ENCODE results near the gene TFRC.
A peak's percentile ranks its signal among the peaks of the same experiment; 100 is the strongest.
"Not testable (repeated sequence)": the region's sequence is repeated elsewhere in the genome, so short reads cannot be mapped to it uniquely, and the experiment has no call there.

The TFRC gene

GRCh38 chr3:196013587-196014487, 68.1 kb downstream of the TFRC start:
- H3K4me3 Mint-ChIP-seq, result no peak overlapping the region
- peaks cover 2% of the 10 kb centered on the region for H3K36me3 Mint-ChIP-seq
- H3K27ac Mint-ChIP-seq, result no peak overlapping the region
- no peaks in the 10 kb centered on the region for H3K4me1 Mint-ChIP-seq
- H3K9me3 Mint-ChIP-seq, result no peaks in the 10 kb centered on the region
- ATAC-seq (ENCODE audit: low read depth), result no peak
- no peak for DNase-seq (ENCODE audit: low spot score in 2 of 2)
- H3K27me3 Mint-ChIP-seq, result peaks cover 10% of the 10 kb centered on the region

GRCh38 chr3:196012941-196013476, 68.9 kb downstream of the TFRC start:
- H3K36me3 Mint-ChIP-seq, result peaks cover 2% of the 10 kb centered on the region
- H3K9me3 Mint-ChIP-seq, result no peaks in the 10 kb centered on the region
- H3K4me3 Mint-ChIP-seq, result no peak overlapping the region
- no peak overlapping the region for H3K27ac Mint-ChIP-seq
- ATAC-seq (ENCODE audit: low read depth) (no peak), DNase-seq (ENCODE audit: low spot score in 2 of 2) (no peak)
- peaks cover 7% of the 10 kb centered on the region for H3K27me3 Mint-ChIP-seq
- H3K4me1 Mint-ChIP-seq, result no peaks in the 10 kb centered on the region

GRCh38 chr3:196012481-196012880, 69.4 kb downstream of the TFRC start:
- H3K27me3 Mint-ChIP-seq, result peaks cover 9% of the 10 kb centered on the region
- H3K36me3 Mint-ChIP-seq, result peaks cover 2% of the 10 kb centered on the region
- no peak for ATAC-seq (ENCODE audit: low read depth)
- DNase-seq (ENCODE audit: low spot score in 2 of 2), result no peak
- H3K9me3 Mint-ChIP-seq, result no peaks in the 10 kb centered on the region
- no peak overlapping the region for H3K4me3 Mint-ChIP-seq
- no peaks in the 10 kb centered on the region for H3K4me1 Mint-ChIP-seq
- no peak overlapping the region for H3K27ac Mint-ChIP-seq

GRCh38 chr3:196009456-196009855, 72.4 kb downstream of the TFRC start:
- Mint-ChIP-seq H3K27ac (no peak overlapping the region), H3K9me3 (no peaks in the 10 kb centered on the region), H3K4me1 (no peaks in the 10 kb centered on the region), H3K4me3 (no peak overlapping the region), H3K27me3 (peaks cover 9% of the 10 kb centered on the region), H3K36me3 (peaks cover 2% of the 10 kb centered on the region)
- ATAC-seq (ENCODE audit: low read depth) (no peak), DNase-seq (ENCODE audit: low spot score in 2 of 2) (no peak)

GRCh38 chr3:196008929-196009328, 73.0 kb downstream of the TFRC start:
- DNase-seq (ENCODE audit: low spot score in 2 of 2) (no peak), ATAC-seq (ENCODE audit: low read depth) (no peak)
- Mint-ChIP-seq H3K27me3 (peaks cover 9% of the 10 kb centered on the region), H3K4me3 (no peak overlapping the region), H3K9me3 (no peaks in the 10 kb centered on the region), H3K27ac (no peak overlapping the region), H3K36me3 (peaks cover 2% of the 10 kb centered on the region), H3K4me1 (no peaks in the 10 kb centered on the region)

- peaks cover 9% of the 10 kb centered on the region for H3K27me3 Mint-ChIP-seq
- H3K4me3 Mint-ChIP-seq, result no peak overlapping the region
- H3K27ac Mint-ChIP-seq, result no peak overlapping the region
- H3K36me3 Mint-ChIP-seq, result peaks cover 2% of the 10 kb centered on the region
- H3K4me1 Mint-ChIP-seq, result no peaks in the 10 kb centered on the region
- no peaks in the 10 kb centered on the region for H3K9me3 Mint-ChIP-seq
- DNase-seq (ENCODE audit: low spot score in 2 of 2) (no peak), ATAC-seq (ENCODE audit: low read depth) (no peak)
These were observed 73.5 kb downstream of the TFRC start for GRCh38 chr3:196008387-196008786.

GRCh38 chr3:196007744-196008335, 74.0 kb downstream of the TFRC start:
- Mint-ChIP-seq H3K4me3 (no peak overlapping the region), H3K4me1 (no peaks in the 10 kb centered on the region), H3K27ac (no peak overlapping the region), H3K36me3 (peaks cover 2% of the 10 kb centered on the region), H3K27me3 (peaks cover 9% of the 10 kb centered on the region), H3K9me3 (no peaks in the 10 kb centered on the region)
- ATAC-seq (ENCODE audit: low read depth) (no peak), DNase-seq (ENCODE audit: low spot score in 2 of 2) (no peak)

GRCh38 chr3:196005338-196005737, 76.6 kb downstream of the TFRC start:
- peaks cover 19% of the 10 kb centered on the region for H3K27me3 Mint-ChIP-seq
- not testable (repeated sequence) for H3K27ac Mint-ChIP-seq; H3K4me1 Mint-ChIP-seq; H3K4me3 Mint-ChIP-seq; H3K9me3 Mint-ChIP-seq; H3K36me3 Mint-ChIP-seq; ATAC-seq (ENCODE audit: low read depth); DNase-seq (ENCODE audit: low spot score in 2 of 2)

GRCh38 chr3:196004359-196005052, 77.4 kb downstream of the TFRC start:
- H3K27ac Mint-ChIP-seq; DNase-seq (ENCODE audit: low spot score in 2 of 2); H3K4me3 Mint-ChIP-seq; ATAC-seq (ENCODE audit: low read depth); H3K36me3 Mint-ChIP-seq; H3K4me1 Mint-ChIP-seq; H3K9me3 Mint-ChIP-seq: not testable (repeated sequence)
- peaks cover 21% of the 10 kb centered on the region for H3K27me3 Mint-ChIP-seq

GRCh38 chr3:196003611-196004010, 78.3 kb downstream of the TFRC start:
- H3K36me3 Mint-ChIP-seq, result no peaks in the 10 kb centered on the region
- DNase-seq (ENCODE audit: low spot score in 2 of 2) (no peak), ATAC-seq (ENCODE audit: low read depth) (no peak)
- H3K27me3 Mint-ChIP-seq, result peaks cover 21% of the 10 kb centered on the region
- no peak overlapping the region for H3K4me3 Mint-ChIP-seq
- H3K27ac Mint-ChIP-seq, result no peak overlapping the region
- no peaks in the 10 kb centered on the region for H3K9me3 Mint-ChIP-seq
- H3K4me1 Mint-ChIP-seq, result no peaks in the 10 kb centered on the region

- DNase-seq (ENCODE audit: low spot score in 2 of 2); H3K4me3 Mint-ChIP-seq; ATAC-seq (ENCODE audit: low read depth); H3K36me3 Mint-ChIP-seq; H3K27ac Mint-ChIP-seq; H3K9me3 Mint-ChIP-seq; H3K4me1 Mint-ChIP-seq: not testable (repeated sequence)
- H3K27me3 Mint-ChIP-seq, result peaks cover 19% of the 10 kb centered on the region
These were observed 79.2 kb downstream of the TFRC start for GRCh38 chr3:196002721-196003120.

- H3K27me3 Mint-ChIP-seq, result peaks cover 16% of the 10 kb centered on the region
- H3K9me3 Mint-ChIP-seq; H3K27ac Mint-ChIP-seq; H3K4me1 Mint-ChIP-seq; DNase-seq (ENCODE audit: low spot score in 2 of 2); ATAC-seq (ENCODE audit: low read depth); H3K36me3 Mint-ChIP-seq: not testable (repeated sequence)
- peak overlapping the region; percentile 27 for H3K4me3 Mint-ChIP-seq
These were observed 80.7 kb downstream of the TFRC start for GRCh38 chr3:196001240-196001639.

- H3K27me3 Mint-ChIP-seq, result peaks cover 16% of the 10 kb centered on the region
- H3K36me3 Mint-ChIP-seq; ATAC-seq (ENCODE audit: low read depth); H3K9me3 Mint-ChIP-seq; H3K4me1 Mint-ChIP-seq; H3K27ac Mint-ChIP-seq; H3K4me3 Mint-ChIP-seq; DNase-seq (ENCODE audit: low spot score in 2 of 2): not testable (repeated sequence)
These were observed 81.4 kb downstream of the TFRC start for GRCh38 chr3:196000360-196000950.

GRCh38 chr3:195999896-196000295, 82.0 kb downstream of the TFRC start:
- H3K9me3 Mint-ChIP-seq, result no peaks in the 10 kb centered on the region
- H3K36me3 Mint-ChIP-seq, result no peaks in the 10 kb centered on the region
- ATAC-seq (ENCODE audit: low read depth) (no peak), DNase-seq (ENCODE audit: low spot score in 2 of 2) (no peak)
- no peak overlapping the region for H3K4me3 Mint-ChIP-seq
- no peaks in the 10 kb centered on the region for H3K4me1 Mint-ChIP-seq
- no peak overlapping the region for H3K27ac Mint-ChIP-seq
- peaks cover 16% of the 10 kb centered on the region for H3K27me3 Mint-ChIP-seq
